CD4-positive, alpha-beta T cell treated with Interferon gamma for 1 hour (primary cell): ENCODE data around the gene ESPNL.

ENCODE experiments used
- DNase-seq: peaks from one replicate; pipeline ENCODE4 v3.0.0-alpha.2; 2020

ESPNL gene

GRCh38 chr2:238176613-238177012 is 76.5 kb downstream of the ESPNL start:
- no peak for DNase-seq

DNA sequence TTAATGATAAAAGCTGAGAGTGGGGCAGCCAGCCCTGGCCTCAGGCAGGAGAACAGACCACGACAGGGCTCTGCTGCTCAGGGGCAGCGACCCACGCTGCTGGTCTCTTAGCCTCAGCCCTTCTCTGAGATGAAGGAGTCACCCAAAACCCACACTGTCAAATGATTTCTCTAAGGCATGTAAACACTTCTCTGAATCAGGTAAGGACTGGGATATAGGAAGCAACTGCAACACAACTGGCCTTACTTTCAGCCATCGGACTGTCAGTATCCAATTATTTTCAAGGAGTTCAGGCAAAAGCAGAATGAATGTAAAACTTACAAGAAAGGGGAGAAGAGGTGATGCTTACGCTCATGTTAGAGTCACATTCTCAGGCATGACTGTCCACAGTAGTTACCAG is 80.4 kb downstream of the ESPNL start:
- DNase-seq: no peak

DNA sequence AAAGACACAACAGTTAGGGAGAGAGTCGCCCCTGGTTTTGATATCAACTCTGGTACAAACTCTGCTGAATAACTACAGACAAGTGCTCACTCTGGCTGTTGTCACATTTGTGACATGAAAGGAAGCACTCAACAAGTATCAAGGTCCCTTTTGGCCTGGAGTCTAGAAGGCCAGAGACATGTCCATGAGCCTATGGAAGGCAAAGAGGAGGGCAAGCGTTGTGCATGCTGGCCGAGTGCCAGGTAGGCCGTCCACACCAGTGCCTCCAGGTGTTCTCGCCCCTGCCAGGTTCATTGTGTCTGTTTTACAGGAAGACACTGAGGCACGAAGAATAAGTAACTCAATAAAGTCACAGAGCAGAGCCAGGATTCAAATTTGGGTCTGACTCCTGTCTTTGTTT is 82.2 kb downstream of the ESPNL start:
- DNase-seq: no peak
